Neutrophil (primary cell): Measurements from ENCODE around the gene PIP5KL1.
"Not testable (repeated sequence)": the region's sequence is repeated elsewhere in the genome, so short reads cannot be mapped to it uniquely, and the experiment has no call there.

Experiments used
- H3K27ac ChIP-seq: fragments of 200-600 bp; sonication (generic); 2 replicates; pipeline ENCODE4 v1.5.1; 2016; ENCODE audit warnings: mild to moderate bottlenecking, moderate library complexity
- H3K27me3 ChIP-seq: fragments of 200-600 bp; sonication (generic); 2 replicates; pipeline ENCODE4 v1.6.0; 2016; ENCODE audit warnings: mild to moderate bottlenecking
- H3K36me3 ChIP-seq: fragments of 200-600 bp; sonication (generic); 2 replicates; pipeline ENCODE4 v1.5.1; 2017
- H3K4me1 ChIP-seq, 2 experiments: fragments of 200-600 bp in 1 of 2; sonication (generic) in 1 of 2; 1 replicate in 1 of 2; 2 replicates in 1 of 2; pipeline versions ENCODE4 v1.5.1 to v1.6.1; 2013 to 2016; ENCODE audit warnings: low read depth in 1 of 2, low read length in 1 of 2, mild to moderate bottlenecking in 1 of 2, moderate library complexity in 1 of 2; ENCODE audit not compliant: control insufficient read depth in 1 of 2, insufficient read depth in 1 of 2
- H3K4me3 ChIP-seq, 2 experiments: fragments of 200-600 bp in 1 of 2; sonication (generic) in 1 of 2; 1 replicate in 1 of 2; 2 replicates in 1 of 2; pipeline ENCODE4 v1.5.1; 2013 to 2016; ENCODE audit warnings: low read depth in 1 of 2, low read length in 1 of 2, mild to moderate bottlenecking in 1 of 2, moderate library complexity in 1 of 2
- H3K9me3 ChIP-seq: fragments of 200-600 bp; sonication (generic); 2 replicates; pipeline ENCODE4 v1.5.1; 2016
- CTCF ChIP-seq: fragments of 200-600 bp; sonication (generic); IDR thresholded peaks from 2 replicates; pipeline ENCODE4 v1.5.1; 2016; ENCODE audit warnings: antibody characterized with exemption

PIP5KL1 gene

DNA sequence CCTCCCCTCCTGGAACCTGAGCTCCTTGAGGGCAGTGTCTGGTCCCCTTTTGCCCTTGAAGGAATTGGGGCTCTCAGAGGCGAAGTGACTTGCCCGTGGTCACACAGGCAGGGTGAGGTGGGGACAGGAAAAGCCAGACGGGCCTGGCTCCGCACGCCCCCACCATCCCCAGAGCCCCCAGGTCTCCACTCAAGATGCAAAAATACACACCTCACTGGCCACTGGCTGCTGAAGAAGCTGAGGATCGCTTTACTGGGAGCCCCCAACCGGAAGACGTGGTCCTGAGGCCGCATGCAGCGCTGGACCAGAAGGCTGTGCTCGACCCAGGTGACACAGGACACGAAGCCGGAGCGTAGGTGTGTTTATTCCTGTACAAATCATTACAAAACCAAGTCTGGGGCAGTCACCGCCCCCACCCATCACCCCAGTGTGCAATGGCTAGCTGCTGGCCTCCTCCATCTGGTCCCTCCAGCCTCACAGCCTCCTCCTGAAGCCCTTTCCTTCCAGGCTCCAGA lies 45.5 kb downstream of the PIP5KL1 start:
- Histone ChIP-seq H3K36me3 (no peaks in the 10 kb centered on the region), H3K4me3 (no peak overlapping the region), H3K27me3 (no peaks in the 10 kb centered on the region), H3K27ac (no peak overlapping the region), H3K9me3 (no peaks in the 10 kb centered on the region), H3K4me1 (no peaks in the 10 kb centered on the region)
- TF ChIP-seq CTCF = no peak

DNA sequence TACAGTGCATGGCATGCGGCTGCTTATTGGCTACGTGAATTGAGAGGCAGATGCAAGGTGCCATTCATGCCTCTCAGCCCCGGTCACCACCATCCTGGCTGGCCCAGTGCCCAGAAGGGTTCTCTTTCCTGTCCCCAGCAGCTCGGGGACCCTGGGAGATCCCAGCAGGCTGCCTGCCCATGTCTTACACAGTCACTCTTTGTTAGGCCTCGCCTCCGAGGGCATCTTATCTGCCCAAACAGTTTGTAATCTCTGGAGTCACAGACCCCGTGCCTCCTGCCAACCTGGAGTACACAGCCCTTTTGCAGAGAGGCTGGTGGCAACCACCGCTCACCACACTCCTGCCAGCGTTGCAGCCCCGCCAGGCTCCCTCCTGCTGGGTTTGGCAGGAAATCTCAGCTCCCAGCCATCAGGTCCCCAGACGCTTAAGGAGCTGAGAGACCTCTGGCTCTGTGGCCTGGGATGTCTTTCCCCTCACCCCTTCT lies 46.1 kb downstream of the PIP5KL1 start:
- Histone ChIP-seq H3K27me3 (no peaks in the 10 kb centered on the region), H3K36me3 (no peaks in the 10 kb centered on the region), H3K4me1 (no peaks in the 10 kb centered on the region), H3K9me3 (no peaks in the 10 kb centered on the region), H3K27ac (no peak overlapping the region), H3K4me3 (no peak overlapping the region)
- TF ChIP-seq CTCF = no peak

DNA sequence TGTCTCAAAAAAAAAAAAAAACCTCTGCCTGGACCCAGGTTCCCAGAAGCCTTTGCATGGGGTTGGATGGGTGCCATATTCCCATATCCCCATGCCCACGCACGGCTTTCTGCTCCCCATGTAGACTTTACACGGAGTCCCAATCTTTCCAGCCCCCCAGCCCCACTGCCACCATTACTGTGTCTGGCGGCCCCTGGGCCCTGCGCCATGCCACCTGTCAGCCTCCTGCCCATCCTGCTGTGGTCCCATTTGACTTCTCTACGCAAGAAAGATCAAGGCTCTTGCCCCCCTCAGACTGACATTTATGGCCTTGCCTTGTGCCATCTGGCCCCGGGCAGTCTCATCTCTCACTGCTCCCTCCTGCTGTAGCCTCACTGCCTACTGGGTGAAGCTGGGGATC lies 46.6 kb downstream of the PIP5KL1 start:
- no peaks in the 10 kb centered on the region for H3K36me3 ChIP-seq
- no peak overlapping the region for H3K27ac ChIP-seq
- H3K9me3 ChIP-seq = no peaks in the 10 kb centered on the region
- TF ChIP-seq CTCF = no peak
- H3K27me3 ChIP-seq = peaks cover 3% of the 10 kb centered on the region
- no peaks in the 10 kb centered on the region for H3K4me1 ChIP-seq
- H3K4me3 ChIP-seq = no peak overlapping the region

GRCh38 chr9:127881715-127882114 lies 48.9 kb downstream of the PIP5KL1 start:
- H3K36me3 ChIP-seq, H3K9me3 ChIP-seq, H3K4me3 ChIP-seq, H3K27ac ChIP-seq, H3K4me1 ChIP-seq: not testable (repeated sequence)
- H3K27me3 ChIP-seq = peaks cover 25% of the 10 kb centered on the region

DNA sequence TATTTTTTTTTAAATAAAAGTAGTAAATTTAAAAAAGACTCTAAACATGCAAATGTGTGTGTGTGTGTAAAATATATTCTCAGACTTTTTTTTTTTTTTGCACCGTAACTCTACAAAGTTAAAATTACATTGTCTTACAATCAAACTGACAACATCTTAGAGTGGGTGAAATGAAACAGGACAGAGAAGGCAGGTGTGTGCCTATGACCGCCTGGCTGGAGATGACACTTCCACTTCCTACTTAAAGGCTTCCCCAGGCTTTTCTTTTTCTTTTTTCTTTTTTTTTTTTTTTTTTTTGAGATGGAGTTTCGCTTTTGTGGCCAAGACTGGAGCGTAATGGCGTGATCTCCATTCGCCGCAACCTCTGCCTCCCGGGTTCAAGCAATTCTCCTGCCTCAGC lies 50.4 kb downstream of the PIP5KL1 start:
- Histone ChIP-seq H3K36me3 (no peaks in the 10 kb centered on the region), H3K27ac (no peak overlapping the region), H3K4me3 (no peak overlapping the region), H3K9me3 (no peaks in the 10 kb centered on the region), H3K27me3 (peaks cover 32% of the 10 kb centered on the region), H3K4me1 (peaks cover 0 to 7% of the 10 kb centered on the region in 2 experiments)
- no peak for TF ChIP-seq CTCF

DNA sequence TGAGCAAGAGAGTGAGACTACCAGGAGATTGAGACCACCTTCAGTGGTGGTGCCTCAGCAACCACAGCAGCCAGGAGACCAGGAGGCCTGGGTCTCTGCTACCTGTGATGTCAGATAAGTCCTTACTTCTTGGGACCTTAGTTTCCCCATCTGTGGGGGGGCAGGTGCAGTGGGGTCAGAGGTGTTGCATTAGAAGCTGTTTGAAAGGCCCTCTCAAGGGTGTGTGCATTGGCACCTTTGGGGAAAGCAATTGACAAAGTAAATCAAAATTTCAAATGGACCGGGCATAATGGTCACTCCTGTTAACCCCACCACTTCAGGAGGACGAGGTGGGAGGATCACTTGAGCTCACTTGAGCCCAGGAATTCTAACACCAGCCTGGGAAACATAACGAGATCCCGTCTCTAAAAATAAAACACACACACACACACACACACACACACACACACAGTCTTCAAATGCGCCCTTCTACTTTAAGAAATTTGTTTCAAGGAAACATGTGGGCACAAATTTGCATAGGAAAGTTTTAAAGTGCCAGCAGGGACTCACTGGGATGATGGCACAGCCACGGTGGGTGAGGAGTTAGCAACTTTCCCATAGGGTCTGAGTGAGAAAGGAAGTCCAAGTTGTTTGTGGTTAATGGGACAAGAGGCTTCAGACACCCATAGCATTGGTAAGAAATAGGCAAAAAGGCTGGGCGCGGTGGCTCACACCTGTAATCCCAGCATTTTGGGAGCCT lies 51.8 kb downstream of the PIP5KL1 start:
- Histone ChIP-seq H3K36me3 (no peaks in the 10 kb centered on the region), H3K4me1 (peaks cover 0 to 7% of the 10 kb centered on the region in 2 experiments), H3K27me3 (peaks cover 32% of the 10 kb centered on the region), H3K27ac (no peak overlapping the region), H3K4me3 (no peak overlapping the region), H3K9me3 (no peaks in the 10 kb centered on the region)
- TF ChIP-seq CTCF = no peak
